H1 (cell line): Measurements from ENCODE around the gene RAB3GAP1. TPM values are rescaled to one million over a fixed set of nuclear protein-coding genes. Genes with fewer than 3 reads are reported as not detected.

Experiments
- CTCF ChIA-PET: fragments of 300-600 bp; sonication (Branson Sonifier 250); formaldehyde crosslinking; loops from one replicate; lab custom pipeline; 2021; ENCODE audit not compliant: partially characterized antibody; lab: Charles Lee
- POLR2A ChIA-PET: fragments of 300-600 bp; sonication (Branson Sonifier 250); formaldehyde crosslinking; loops from one replicate; lab custom pipeline; 2021; ENCODE audit warnings: inconsistent platforms; ENCODE audit not compliant: partially characterized antibody; lab: Charles Lee
- DNase-seq, 2 experiments: peaks; one replicate each; pipeline versions ENCODE4 v3.0.0 to v3.0.0-alpha.2; 2010 to 2022; ENCODE audit warnings: low spot score in 2 of 2, low read depth in 1 of 2, mixed read lengths in 1 of 2
- FAIRE-seq: peaks from 2 replicates; lab custom pipeline; 2011; peaks lifted over from hg19 to GRCh38; lab: Jason Lieb, UNC
- H2AFZ ChIP-seq: 2 replicates; pipeline ENCODE4 v1.8.1; 2012; ENCODE audit warnings: low read length, inconsistent platforms
- H2AK5ac ChIP-seq: 2 replicates; pipeline ENCODE4 v1.6.1; 2013; ENCODE audit warnings: low read depth, low read length
- H2BK120ac ChIP-seq: replicated peaks from 2 replicates; pipeline ENCODE3; 2013; ENCODE audit warnings: low read depth, low read length, inconsistent platforms
- H2BK12ac ChIP-seq: 2 replicates; pipeline ENCODE4 v1.6.1; 2013; ENCODE audit warnings: low read depth, low read length
- H2BK15ac ChIP-seq: 2 replicates; pipeline ENCODE4 v1.6.1; 2013; ENCODE audit warnings: low read length
- H2BK20ac ChIP-seq: 2 replicates; pipeline ENCODE4 v1.6.1; 2013; ENCODE audit warnings: low read length
- H2BK5ac ChIP-seq: 2 replicates; pipeline ENCODE4 v1.6.1; 2013; ENCODE audit warnings: low read depth, low read length
- H3K14ac ChIP-seq: 2 replicates; pipeline ENCODE4 v1.6.1; 2013; ENCODE audit warnings: inconsistent platforms; ENCODE audit not compliant: insufficient read length
- H3K18ac ChIP-seq: 2 replicates; pipeline ENCODE4 v1.6.1; 2013; ENCODE audit warnings: low read length; ENCODE audit errors: extremely low read depth
- H3K23ac ChIP-seq: 2 replicates; pipeline ENCODE4 v1.6.1; 2013; ENCODE audit warnings: inconsistent platforms; ENCODE audit not compliant: insufficient read length
- H3K23me2 ChIP-seq: 2 replicates; pipeline ENCODE4 v1.6.1; 2013; ENCODE audit warnings: low read depth, low read length
- H3K27ac ChIP-seq: 2 replicates; pipeline ENCODE4 v1.6.1; 2011; ENCODE audit warnings: low read depth, low read length, inconsistent platforms
- H3K27me3 ChIP-seq, 4 experiments: replicated peaks in 1 of 4; 1 replicate in 1 of 4; 2 replicates in 3 of 4; pipeline versions ENCODE4 v1.6.1 to v1.8.1; 2011 to 2013; ENCODE audit warnings: low read length in 3 of 4, mild to moderate bottlenecking in 3 of 4, inconsistent platforms in 2 of 4, mixed read lengths in 2 of 4, moderate library complexity in 1 of 4; ENCODE audit not compliant: control insufficient read depth in 3 of 4, insufficient read depth in 3 of 4; ENCODE audit errors: extremely low read depth in 1 of 4
- H3K36me3 ChIP-seq, 4 experiments: 2 replicates each; pipeline versions ENCODE4 v1.6.1 to v1.8.1; 2011 to 2013; ENCODE audit warnings: mild to moderate bottlenecking in 4 of 4, low read length in 3 of 4, moderate library complexity in 2 of 4, control low read depth in 1 of 4, inconsistent platforms in 1 of 4; ENCODE audit not compliant: insufficient read depth in 4 of 4, control insufficient read depth in 2 of 4
- H3K4ac ChIP-seq: replicated peaks from 2 replicates; pipeline ENCODE3; 2013; ENCODE audit warnings: low read length, low read depth, mixed read lengths, inconsistent platforms; ENCODE audit not compliant: insufficient read length
- H3K4me1 ChIP-seq, 4 experiments: replicated peaks in 1 of 4; 1 replicate in 1 of 4; 2 replicates in 3 of 4; pipeline versions ENCODE4 v1.6.1 to v1.8.1; 2011 to 2013; ENCODE audit warnings: low read length in 3 of 4, inconsistent platforms in 2 of 4, mixed read lengths in 1 of 4; ENCODE audit not compliant: insufficient read depth in 4 of 4, control insufficient read depth in 3 of 4
- H3K4me2 ChIP-seq, 2 experiments: 2 replicates each; pipeline versions ENCODE4 v1.6.1 to v1.8.1; 2011 to 2013; ENCODE audit warnings: low read depth in 2 of 2, low read length in 2 of 2, control low read depth in 1 of 2, inconsistent platforms in 1 of 2, mild to moderate bottlenecking in 1 of 2; ENCODE audit not compliant: insufficient read depth in 1 of 2
- H3K4me3 ChIP-seq, 4 experiments: fragments of 200-600, 300-600 bp in 1 of 4; sonication (generic), shearing (Covaris generic), sonication (Bioruptor Twin) in 1 of 4; 2 replicates each; pipeline versions ENCODE4 v1.5.1 to v1.8.1; 2011 to 2016; ENCODE audit warnings: low read length in 4 of 4, low read depth in 3 of 4, control low read depth in 2 of 4, inconsistent platforms in 2 of 4, mild to moderate bottlenecking in 2 of 4, mixed read lengths in 1 of 4, moderate library complexity in 1 of 4; ENCODE audit not compliant: insufficient read depth in 2 of 4; ENCODE audit errors: extremely low read depth in 1 of 4
- H3K56ac ChIP-seq: replicated peaks from 2 replicates; pipeline ENCODE3; 2013; ENCODE audit warnings: low read depth, mild to moderate bottlenecking, mixed read lengths, low read length, inconsistent platforms; ENCODE audit not compliant: insufficient read length
- H3K79me1 ChIP-seq: 2 replicates; pipeline ENCODE4 v1.6.1; 2013; ENCODE audit warnings: low read depth, low read length, control low read depth
- H3K79me2 ChIP-seq, 2 experiments: 2 replicates each; pipeline versions ENCODE4 v1.6.1 to v1.8.1; 2012 to 2013; ENCODE audit warnings: low read length in 2 of 2, mild to moderate bottlenecking in 2 of 2, inconsistent platforms in 1 of 2; ENCODE audit not compliant: insufficient read depth in 2 of 2, control insufficient read depth in 1 of 2
- H3K9ac ChIP-seq, 4 experiments: replicated peaks in 1 of 4; 1 replicate in 1 of 4; 2 replicates in 3 of 4; pipeline versions ENCODE4 v1.6.1 to v1.8.1; 2011 to 2013; ENCODE audit warnings: low read depth in 3 of 4, low read length in 3 of 4, control low read depth in 2 of 4, mild to moderate bottlenecking in 2 of 4, moderate library complexity in 2 of 4, inconsistent platforms in 1 of 4; ENCODE audit errors: extremely low read depth in 1 of 4
- H3K9me3 ChIP-seq, 2 experiments: 2 replicates each; pipeline versions ENCODE4 v1.6.1 to v1.8.1; 2012 to 2013; ENCODE audit warnings: mild to moderate bottlenecking in 2 of 2, moderate library complexity in 2 of 2, control low read depth in 1 of 2, inconsistent platforms in 1 of 2, low read depth in 1 of 2, low read length in 1 of 2, mixed read lengths in 1 of 2; ENCODE audit not compliant: insufficient read depth in 2 of 2
- H4K20me1 ChIP-seq, 2 experiments: replicated peaks in 1 of 2; 2 replicates each; pipeline versions ENCODE3 to v1.8.1; 2011 to 2013; ENCODE audit warnings: inconsistent platforms in 2 of 2, low read length in 2 of 2, mild to moderate bottlenecking in 1 of 2; ENCODE audit not compliant: insufficient read depth in 2 of 2, control insufficient read depth in 1 of 2
- H4K5ac ChIP-seq: 2 replicates; pipeline ENCODE4 v1.6.1; 2013; ENCODE audit warnings: low read length, low read depth, mixed read lengths, inconsistent platforms; ENCODE audit not compliant: insufficient read length
- H4K8ac ChIP-seq: 2 replicates; pipeline ENCODE4 v1.8.0; 2013; ENCODE audit warnings: mild to moderate bottlenecking, moderate library complexity, low read length, inconsistent platforms; ENCODE audit not compliant: insufficient read depth; ENCODE audit errors: extremely low read depth
- H4K91ac ChIP-seq: replicated peaks from 2 replicates; pipeline ENCODE3; 2013; ENCODE audit warnings: low read length, mixed read lengths, inconsistent platforms; ENCODE audit not compliant: insufficient read length
- CEBPB ChIP-seq: IDR thresholded peaks from 2 replicates; pipeline ENCODE4 v1.6.1; 2012; ENCODE audit warnings: low read depth, low read length
- CTBP2 ChIP-seq: IDR thresholded peaks from 2 replicates; pipeline ENCODE4 v1.7.0; 2011; ENCODE audit warnings: borderline replicate concordance, mild to moderate bottlenecking, moderate library complexity, mixed read lengths, low read length; ENCODE audit not compliant: insufficient read depth, insufficient read length
- GABPA ChIP-seq: IDR thresholded peaks from 2 replicates; pipeline ENCODE4 v1.6.1; 2011; ENCODE audit warnings: mild to moderate bottlenecking, low read length, moderate library complexity, borderline replicate concordance; ENCODE audit not compliant: insufficient read depth
- GTF2F1 ChIP-seq: IDR thresholded peaks from 2 replicates; pipeline ENCODE4 v1.6.1; 2012; ENCODE audit warnings: low read depth, low read length, improper control_type of control experiment, borderline replicate concordance
- HDAC6 ChIP-seq: IDR thresholded peaks from one replicate; pipeline ENCODE4 v1.7.1; 2012; ENCODE audit warnings: low read depth, mild to moderate bottlenecking, inconsistent platforms, low read length, moderate library complexity
- KDM1A ChIP-seq: fragments of 200-600, 300-600 bp; sonication (generic); IDR thresholded peaks from 2 replicates; pipeline ENCODE4 v1.7.1; 2016; ENCODE audit warnings: mild to moderate bottlenecking, low read length, borderline replicate concordance
- MAFK ChIP-seq: IDR thresholded peaks from 2 replicates; pipeline ENCODE4 v1.6.1; 2012; ENCODE audit warnings: low read depth, mild to moderate bottlenecking, improper control_type of control experiment, low read length
- SP1 ChIP-seq: IDR thresholded peaks from 2 replicates; pipeline ENCODE4 v1.6.1; 2011; ENCODE audit warnings: low read depth, low read length
- TAF7 ChIP-seq: optimal IDR thresholded peaks from 2 replicates; pipeline ENCODE3; 2011; ENCODE audit warnings: low read depth, mild to moderate bottlenecking, inconsistent platforms, low read length, moderate library complexity, borderline replicate concordance
- TBP ChIP-seq: IDR thresholded peaks from 2 replicates; pipeline ENCODE4 v1.6.1; 2011; ENCODE audit warnings: low read depth, low read length, improper control_type of control experiment
- TCF12 ChIP-seq: IDR thresholded peaks from 2 replicates; pipeline ENCODE4 v1.6.1; 2011; ENCODE audit warnings: low read depth, mild to moderate bottlenecking, low read length
- ZNF274 ChIP-seq: IDR thresholded peaks from 2 replicates; pipeline ENCODE4 v1.7.0; 2012; ENCODE audit warnings: low read length, borderline replicate concordance; ENCODE audit errors: extremely low read depth
- WGBS, 2 experiments: shearing (Covaris generic) in 1 of 2; methylation state at CpG; one replicate each; pipeline versions ENCODE4 v1.1.6 to v1.1.7; 2013 to 2015; ENCODE audit warnings: low lambda C conversion rate in 2 of 2, mixed read lengths in 2 of 2, inconsistent platforms in 1 of 2, low coverage in 1 of 2, missing lambda C conversion rate in 1 of 2; ENCODE audit not compliant: insufficient replicate concordance in 2 of 2, insufficient coverage in 1 of 2, insufficient read length in 1 of 2; ENCODE audit errors: extremely low coverage in 1 of 2, missing lambda C conversion rate in 1 of 2; 5-methylcytosine and 5-hydroxymethylcytosine counted together
- polyA plus RNA-seq, 7 experiments: library from polyadenylated mRNA; depleted of rRNA in 3 of 7; stranded (reverse) in 5 of 7; unstranded in 2 of 7; fragments of >200 nt in 5 of 7; fragments of 200-250 nt in 2 of 7; gene quantifications; 1 replicate in 5 of 7; 2 replicates in 1 of 7; 4 replicates in 1 of 7; pipeline versions ENCODE4 v1.2.1 to v1.2.3, GENCODE V29; 2011 to 2013; ENCODE audit warnings: missing spikeins in 2 of 7, mixed read lengths in 2 of 7
- total RNA-seq: library from RNA; stranded (reverse); fragmentation: NEBNext Ultra II Directional; extraction: Animal tissue kit (Norgen Biotek cat#: 25700); gene quantifications from 2 replicates; pipeline ENCODE4 v1.2.1, GENCODE V29; 2021
- TF ChIP-seq, protein P1 (sequence below): IDR thresholded peaks from 2 replicates; pipeline ENCODE4 v1.6.1; 2012; ENCODE audit warnings: low read length, inconsistent platforms

The RAB3GAP1 gene
- total and polyA plus RNA-seq, 2 of the 8 experiments (the other 6 are each of a cell fraction or from before 2014, with no cell fraction given) = 9.8 to 28.6 TPM

DNA sequence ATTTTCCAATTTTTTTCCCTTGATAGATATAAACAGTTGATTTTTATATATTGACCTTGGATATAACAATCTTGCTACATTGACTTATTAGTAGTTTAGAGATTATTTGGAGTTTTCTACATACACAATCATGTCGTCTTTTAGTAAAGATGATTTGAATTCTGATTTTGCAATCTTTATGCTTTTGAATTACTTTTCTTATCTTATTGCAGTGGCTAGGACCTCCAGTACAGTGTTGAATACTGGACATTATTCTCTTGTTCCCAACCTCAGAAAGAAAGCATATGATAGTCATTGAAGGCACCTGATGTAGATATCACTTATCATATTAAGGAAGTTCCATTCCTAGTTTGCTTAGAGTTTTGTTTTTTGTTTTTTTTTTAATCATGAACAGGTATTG, 90.2 kb downstream of the RAB3GAP1 start:
- Histone ChIP-seq H3K79me1 (no peaks in the 10 kb centered on the region), H3K23ac (no peak overlapping the region), H2AFZ (no peak overlapping the region), H3K4me3 (no peak overlapping the region), H3K4me1 (peaks cover 0 to 7% (median 5%) of the 10 kb centered on the region in 4 experiments; a peak in 6 of 7 replicates), H3K56ac (no peak overlapping the region), H2BK12ac (no peak overlapping the region), H3K36me3 (peaks cover 0 to 16% (median 8%) of the 10 kb centered on the region in 4 experiments; a peak in 3 of 8 replicates), H4K8ac (no peak overlapping the region), H3K14ac (no peak overlapping the region), H3K27me3 (no peaks in the 10 kb centered on the region), H4K91ac (no peak overlapping the region), H3K4ac (no peak overlapping the region), H2BK20ac (no peak overlapping the region), H3K27ac (no peak overlapping the region), H3K18ac (no peak overlapping the region), H3K79me2 (no peaks in the 10 kb centered on the region; a peak in 1 of 4 replicates), H4K20me1 (no peaks in the 10 kb centered on the region), H3K9me3 (no peaks in the 10 kb centered on the region; a peak in 1 of 4 replicates), H2BK5ac (no peak overlapping the region), H3K9ac (no peak overlapping the region), H2BK120ac (no peak overlapping the region), H3K23me2 (peaks cover 2% of the 10 kb centered on the region; the same call in 1 of the 2 replicates), H2AK5ac (no peak overlapping the region), H2BK15ac (no peak overlapping the region), H3K4me2 (no peak overlapping the region), H4K5ac (no peak overlapping the region)
- no peak for DNase-seq
- WGBS, 2 experiments = 89% methylated on average over 1 of the region's 1 CpG; no CpG with 5 or more reads in 1 of the 2 experiments
- ChIA-PET CTCF (no interaction called here), POLR2A (no interaction called here)
- FAIRE-seq = no peak
- TF ChIP-seq SP1 (no peak), TBP (no peak), CTBP2 (no peak), CEBPB (no peak), GTF2F1 (no peak), TAF7 (no peak), KDM1A (no peak), ZNF274 (no peak), TCF12 (no peak), HDAC6 (no peak), MAFK (no peak), GABPA (no peak)
- TF ChIP-seq, protein P1, sequence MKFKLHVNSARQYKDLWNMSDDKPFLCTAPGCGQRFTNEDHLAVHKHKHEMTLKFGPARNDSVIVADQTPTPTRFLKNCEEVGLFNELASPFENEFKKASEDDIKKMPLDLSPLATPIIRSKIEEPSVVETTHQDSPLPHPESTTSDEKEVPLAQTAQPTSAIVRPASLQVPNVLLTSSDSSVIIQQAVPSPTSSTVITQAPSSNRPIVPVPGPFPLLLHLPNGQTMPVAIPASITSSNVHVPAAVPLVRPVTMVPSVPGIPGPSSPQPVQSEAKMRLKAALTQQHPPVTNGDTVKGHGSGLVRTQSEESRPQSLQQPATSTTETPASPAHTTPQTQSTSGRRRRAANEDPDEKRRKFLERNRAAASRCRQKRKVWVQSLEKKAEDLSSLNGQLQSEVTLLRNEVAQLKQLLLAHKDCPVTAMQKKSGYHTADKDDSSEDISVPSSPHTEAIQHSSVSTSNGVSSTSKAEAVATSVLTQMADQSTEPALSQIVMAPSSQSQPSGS = no peak
